Activated effector memory CD4-positive, alpha-beta T cell treated with anti-CD3 and anti-CD28 coated beads, Interleukin-2, amount 50 U/mL, for 16 hours (primary cell): ENCODE measurements around the gene HARBI1.

Experiments
- DNase-seq: peaks from one replicate; pipeline ENCODE4 v3.0.0-alpha.2; 2020

HARBI1 gene

DNA sequence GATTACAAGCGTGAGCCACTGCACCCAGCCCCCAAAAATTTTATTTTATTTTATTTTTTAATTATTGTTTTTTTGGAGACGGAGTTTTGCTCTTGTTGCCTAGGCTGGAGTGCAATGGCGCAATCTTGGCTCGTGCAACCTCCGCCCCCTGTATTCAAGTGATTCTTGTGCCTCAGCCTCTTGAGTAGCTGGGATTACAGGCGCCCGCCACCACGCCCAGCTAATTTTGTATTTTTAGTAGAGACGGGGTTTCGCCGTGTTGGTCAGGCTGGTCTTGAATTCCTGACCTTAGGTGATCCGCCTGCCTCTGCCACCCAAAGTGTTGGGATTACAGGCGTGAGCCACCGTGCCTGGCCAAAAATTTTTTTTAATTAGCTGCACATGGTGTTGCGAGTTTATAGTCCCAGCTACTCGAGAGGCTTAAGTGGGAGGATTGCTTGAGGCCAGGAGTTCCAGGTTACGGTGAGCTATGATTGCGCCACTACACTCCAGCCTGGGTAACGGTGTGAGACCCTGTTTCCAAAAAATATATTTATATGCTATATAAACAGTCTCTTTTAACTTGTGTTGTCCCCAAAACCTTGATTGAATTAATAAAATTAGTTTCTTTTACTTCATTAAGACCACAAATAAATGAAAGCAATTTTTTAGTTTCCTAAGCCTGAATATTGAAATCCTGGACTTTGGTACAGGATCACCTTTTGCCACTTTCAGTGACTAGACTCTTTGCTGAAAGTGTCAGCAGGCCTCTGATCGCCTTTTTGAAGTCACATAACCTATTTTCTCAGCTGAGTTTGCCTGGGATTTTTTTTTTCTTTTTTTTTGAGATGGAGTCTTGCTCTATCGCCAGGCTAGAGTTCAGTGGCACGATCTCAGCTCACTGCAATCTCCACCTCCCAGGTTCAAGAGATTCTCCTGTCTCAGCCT, 16.5 kb upstream of the HARBI1 start:
- no peak for DNase-seq

- no peak for DNase-seq
Measured at GRCh38 chr11:46632502-46632901, 15.5 kb upstream of the HARBI1 start.

DNA sequence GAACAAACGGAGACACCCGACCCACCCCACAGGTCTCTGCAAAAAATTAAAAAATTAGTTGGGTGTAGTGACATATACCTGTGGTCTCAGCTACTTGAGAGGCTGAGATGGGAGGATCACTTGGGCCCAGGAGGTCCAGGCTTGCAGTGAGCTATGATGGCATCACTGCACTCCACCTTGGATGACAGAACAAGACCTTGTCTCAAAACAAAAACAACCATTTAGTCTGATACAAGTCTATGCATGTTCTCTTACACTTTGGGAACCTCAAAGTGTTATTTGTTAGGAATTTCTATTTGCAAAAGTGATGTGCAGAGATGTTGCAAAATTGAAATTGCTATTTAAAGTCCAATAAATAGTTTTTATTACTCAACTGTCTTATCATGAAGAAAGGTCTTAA, 14.6 kb upstream of the HARBI1 start:
- DNase-seq = no peak

- no peak for DNase-seq
Measured at GRCh38 chr11:46630237-46630636, 13.2 kb upstream of the HARBI1 start.

DNA sequence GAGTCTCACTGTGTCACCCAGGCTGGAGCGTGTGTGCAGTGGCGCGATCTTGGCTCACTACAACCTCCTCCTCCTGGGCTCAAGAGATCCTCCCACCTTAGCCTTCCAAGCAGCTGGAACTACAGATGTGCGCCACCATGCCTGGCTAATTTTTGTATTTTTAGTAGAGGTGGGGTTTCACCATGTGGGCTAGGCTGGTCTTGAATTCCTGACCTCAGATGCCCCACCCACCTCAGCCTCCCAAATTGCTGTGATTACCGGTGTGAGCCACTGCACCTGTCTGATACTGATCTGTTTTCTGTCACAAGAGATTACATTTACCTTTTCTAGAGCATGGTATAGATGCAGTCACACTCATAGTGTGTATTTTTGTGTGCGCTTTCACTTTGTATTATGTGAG, 11.9 kb upstream of the HARBI1 start:
- no peak for DNase-seq

- DNase-seq = no peak
Measured at GRCh38 chr11:46625406-46625805, 8.4 kb upstream of the HARBI1 start.

GRCh38 chr11:46618837-46619236, 1.8 kb upstream of the HARBI1 start:
- no peak for DNase-seq

GRCh38 chr11:46617972-46618314, 916 bp upstream of the HARBI1 start:
- no peak for DNase-seq

GRCh38 chr11:46616551-46617133, 385 bp downstream of the HARBI1 start:
- DNase-seq = no peak

DNA sequence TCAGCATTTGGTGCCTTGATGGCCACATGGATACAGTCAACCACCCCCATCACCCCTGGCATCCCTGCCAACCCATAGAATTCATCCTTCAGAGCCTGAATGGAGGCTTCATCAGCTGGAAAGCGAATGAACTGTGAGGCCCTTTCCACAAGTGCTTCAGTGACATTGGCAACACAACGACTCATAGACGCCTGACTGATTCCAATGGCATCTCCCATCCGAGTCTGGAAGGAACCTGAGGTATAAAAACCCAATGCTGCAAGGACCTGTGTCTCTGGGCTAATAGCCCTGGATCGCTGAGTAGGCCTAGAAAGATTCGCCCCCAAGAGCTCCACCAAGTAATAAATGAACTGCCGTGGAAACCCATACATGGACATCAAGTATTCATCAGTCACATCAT, 1.3 kb downstream of the HARBI1 start:
- DNase-seq = no peak

DNA sequence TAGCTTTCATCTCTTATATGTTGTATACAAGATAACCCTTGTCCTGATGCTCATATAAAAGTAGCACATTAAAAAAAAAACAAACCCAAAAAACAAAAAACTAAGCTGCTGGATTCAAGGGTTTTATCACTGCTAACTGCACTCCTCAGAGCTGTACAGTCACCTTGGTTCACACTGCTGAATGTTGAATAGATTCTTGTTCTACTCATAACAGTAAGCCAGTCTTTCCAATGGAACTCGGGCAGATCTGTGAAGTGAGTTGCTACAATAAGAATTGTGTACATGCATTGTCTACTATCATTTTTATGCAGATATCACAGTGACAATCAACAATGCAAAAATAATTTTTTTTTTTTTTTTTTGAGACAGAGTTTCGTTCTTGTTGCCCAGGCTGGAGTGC, 4.7 kb downstream of the HARBI1 start:
- no peak for DNase-seq

- no peak for DNase-seq
Measured at GRCh38 chr11:46611526-46612304, 5.3 kb downstream of the HARBI1 start.

GRCh38 chr11:46609386-46609785, 7.6 kb downstream of the HARBI1 start:
- no peak for DNase-seq

GRCh38 chr11:46607516-46607915, 9.5 kb downstream of the HARBI1 start:
- DNase-seq = no peak

DNA sequence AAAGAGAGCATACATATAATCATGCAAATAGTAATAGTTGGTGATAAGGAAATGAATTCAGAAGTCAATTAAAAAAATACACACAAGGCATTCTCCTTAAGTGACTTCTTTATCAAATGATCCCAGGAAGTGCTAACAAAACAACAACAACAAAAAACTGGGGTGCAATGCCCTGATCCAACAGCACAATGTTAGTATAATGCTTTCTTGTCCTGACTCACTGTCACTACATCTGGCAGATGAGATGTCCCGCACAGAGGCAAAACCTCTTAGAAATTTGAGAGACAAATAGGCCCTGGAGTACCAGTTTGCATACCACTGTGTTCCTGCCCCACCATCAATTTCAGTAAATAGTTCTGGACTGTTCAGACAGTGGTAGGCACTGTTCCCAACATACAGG, 12.2 kb downstream of the HARBI1 start:
- no peak for DNase-seq

GRCh38 chr11:46603704-46604308, 13.2 kb downstream of the HARBI1 start:
- no peak for DNase-seq

DNA sequence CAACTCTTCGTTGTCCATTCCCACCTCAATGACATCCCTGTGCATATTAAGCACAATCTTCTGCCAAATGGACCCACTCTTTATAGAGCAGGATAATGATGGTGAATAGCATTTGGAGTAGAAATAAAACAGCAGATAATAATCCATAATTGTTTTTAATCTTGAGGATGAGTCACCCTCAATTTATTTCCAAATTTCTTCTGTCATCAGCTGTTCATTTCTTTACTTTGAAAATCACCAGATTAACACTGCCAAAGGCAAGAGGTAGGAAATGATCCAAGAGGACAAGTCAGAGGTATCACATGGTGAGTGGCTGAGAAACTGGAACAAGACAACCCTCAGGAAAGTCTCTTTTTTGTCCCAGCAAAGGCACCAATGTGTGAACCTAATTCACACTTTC, 15.9 kb downstream of the HARBI1 start:
- no peak for DNase-seq

- DNase-seq = no peak
Measured at GRCh38 chr11:46600194-46600960, 16.6 kb downstream of the HARBI1 start.

DNA sequence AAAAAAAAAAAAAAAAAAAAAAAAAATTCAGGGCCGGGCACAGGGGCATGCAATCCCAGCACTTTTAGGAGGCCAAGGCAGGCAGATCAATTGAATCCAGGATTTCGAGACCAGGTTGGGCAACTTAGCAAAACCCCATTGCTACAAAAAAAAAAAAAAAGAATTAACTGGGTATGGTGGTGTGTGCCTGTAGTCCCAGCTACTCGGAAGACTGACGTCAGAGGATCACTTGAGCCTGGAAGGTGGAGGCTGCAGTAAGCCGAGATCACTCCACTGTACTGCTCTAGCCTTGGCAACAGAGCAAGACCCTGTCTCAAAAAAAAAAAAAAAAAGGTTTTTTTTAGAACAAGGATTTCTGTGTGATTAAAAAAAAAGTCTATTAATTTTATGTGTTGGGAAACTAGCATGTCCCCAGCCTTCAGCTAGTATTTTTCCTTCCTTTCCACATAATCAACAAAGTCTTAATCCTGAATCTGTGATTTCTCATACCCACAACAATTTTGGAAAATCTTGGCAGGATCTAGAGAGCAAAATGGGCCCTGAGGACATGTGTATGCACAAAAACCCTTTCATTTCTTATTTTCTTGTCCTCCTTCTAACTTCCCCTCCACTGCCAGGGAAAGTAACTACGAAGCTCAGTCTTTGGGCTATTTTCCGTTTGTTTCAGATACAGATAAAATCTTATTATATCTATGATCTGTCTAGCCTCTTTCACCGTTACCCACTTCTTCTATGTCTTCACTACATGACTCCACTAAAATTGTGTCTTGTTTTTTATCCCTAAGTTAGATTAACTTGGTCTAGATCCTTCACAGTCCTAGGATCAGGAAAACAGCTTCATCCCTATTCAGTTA, 17.5 kb downstream of the HARBI1 start:
- DNase-seq = no peak

DNA sequence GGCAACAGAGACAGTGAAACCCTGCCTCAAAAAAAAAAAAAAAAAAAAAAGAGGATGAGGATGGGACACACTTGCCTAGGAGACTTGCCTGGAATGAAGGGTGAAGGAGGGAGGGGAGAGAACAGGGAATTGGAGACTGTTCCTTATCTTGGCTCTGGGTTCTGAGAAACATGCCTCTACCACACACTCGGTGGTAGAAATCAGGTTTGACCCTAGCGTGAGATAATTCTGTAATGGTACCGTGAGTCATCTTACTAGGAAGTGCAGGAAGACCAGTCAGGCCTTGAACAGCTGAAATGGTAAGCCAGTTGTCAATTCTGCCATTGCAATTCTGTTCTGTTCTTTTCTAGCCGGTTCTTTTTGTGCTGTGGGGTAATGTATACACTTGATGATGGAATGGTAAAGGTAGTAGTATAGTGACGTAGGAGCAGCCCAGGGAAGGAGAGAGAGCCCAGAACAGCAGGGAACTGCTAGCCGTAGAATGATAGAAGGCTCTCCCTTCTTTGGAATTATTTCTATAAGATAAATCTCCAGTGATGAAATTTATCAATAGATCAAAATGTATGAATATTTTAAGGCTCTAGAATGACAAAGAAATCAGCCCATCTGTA, 19.3 kb downstream of the HARBI1 start:
- no peak for DNase-seq

DNA sequence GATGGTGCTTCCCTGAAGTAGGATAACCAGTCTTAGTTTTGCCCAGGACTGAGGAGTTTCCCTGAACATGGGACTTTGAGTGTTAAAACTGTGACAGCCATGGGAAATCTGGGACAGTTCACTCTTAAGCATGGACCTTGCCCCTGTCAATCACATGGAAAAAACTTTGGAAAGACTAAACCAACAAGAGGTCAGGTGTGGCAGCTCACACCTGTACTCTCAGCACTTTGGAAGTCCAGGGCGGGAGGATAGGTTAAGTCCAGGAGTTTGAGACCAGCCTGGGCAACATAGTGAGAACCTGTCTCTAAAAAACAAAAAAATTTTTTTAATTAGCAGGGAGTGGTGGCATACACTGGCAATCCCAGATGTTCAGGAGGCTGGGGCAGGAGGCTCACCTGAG, 19.9 kb downstream of the HARBI1 start:
- no peak for DNase-seq
